Epithelial cell of prostate (primary cell): ENCODE measurements around the gene FAM171A2.

Experiments
- DNase-seq: peaks from one replicate; pipeline ENCODE4 v3.0.0-alpha.2; 2011; ENCODE audit warnings: low read depth, low spot score
- H3K27ac ChIP-seq: fragments of 450-650 bp; 2 replicates; pipeline ENCODE4 v1.5.1; 2017; ENCODE audit warnings: mild to moderate bottlenecking

FAM171A2 gene

GRCh38 chr17:44362459-44362948 lies 1.1 kb downstream of the FAM171A2 start:
- no peak overlapping the region for H3K27ac ChIP-seq

GRCh38 chr17:44361292-44362260 lies 2.1 kb downstream of the FAM171A2 start:
- no peak overlapping the region for H3K27ac ChIP-seq
- no peak for DNase-seq

More at GRCh38 chr17:44362459-44362948, 1.1 kb downstream of the FAM171A2 start:
- DNase-seq: no peak

DNA sequence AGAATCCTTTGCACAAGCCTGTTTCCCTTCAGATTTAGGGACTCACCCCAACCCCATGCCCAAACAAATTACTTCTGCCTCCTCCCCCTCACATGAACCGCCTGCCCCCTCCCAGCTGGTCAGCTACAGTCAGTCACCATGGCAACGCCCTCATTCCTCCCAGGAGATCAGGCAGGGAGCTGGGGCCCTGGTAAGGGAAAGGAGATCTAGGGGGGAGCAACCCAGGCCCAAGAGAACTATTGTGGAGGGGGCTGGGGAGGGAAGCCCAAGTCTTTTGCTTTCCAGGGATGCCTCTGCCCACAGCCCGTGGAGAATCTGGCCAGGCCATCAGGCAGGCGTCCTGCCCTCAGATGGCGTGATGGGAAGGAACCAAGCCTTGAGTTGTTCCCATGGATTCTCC lies 2.8 kb downstream of the FAM171A2 start:
- no peak overlapping the region for H3K27ac ChIP-seq
- DNase-seq: no peak

- H3K27ac ChIP-seq: no peak overlapping the region
- no peak for DNase-seq
Measured at GRCh38 chr17:44360144-44360533, 3.5 kb downstream of the FAM171A2 start.

- no peak for DNase-seq
- no peak overlapping the region for H3K27ac ChIP-seq
Measured at GRCh38 chr17:44359458-44360143, 4.1 kb downstream of the FAM171A2 start.

- no peak overlapping the region for H3K27ac ChIP-seq
- DNase-seq: no peak
Measured at GRCh38 chr17:44359006-44359405, 4.6 kb downstream of the FAM171A2 start.

DNA sequence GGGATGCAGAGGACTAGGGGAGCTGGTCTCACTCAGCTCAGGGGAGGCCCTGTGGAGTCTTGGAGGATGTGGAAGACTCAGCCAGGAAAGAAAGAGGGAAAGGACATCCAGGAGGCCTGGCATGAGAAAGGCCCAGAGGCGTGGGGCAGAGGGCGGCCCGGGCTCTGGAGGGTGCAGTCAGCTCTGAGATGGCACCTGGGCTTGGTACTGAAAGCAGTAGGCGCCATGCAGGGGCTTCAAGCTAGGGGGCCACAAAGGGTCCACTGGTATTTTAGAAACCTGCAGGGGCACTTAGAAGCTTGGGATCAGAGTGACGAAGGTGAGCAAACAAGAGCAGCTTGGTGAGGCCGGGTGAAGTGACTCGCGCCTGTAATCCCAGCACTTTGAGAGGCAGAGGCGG lies 5.6 kb downstream of the FAM171A2 start:
- no peak for DNase-seq
- no peak overlapping the region for H3K27ac ChIP-seq

- no peak overlapping the region for H3K27ac ChIP-seq
- DNase-seq: no peak
Measured at GRCh38 chr17:44356241-44356640, 7.4 kb downstream of the FAM171A2 start.

GRCh38 chr17:44355642-44356099 lies 8.0 kb downstream of the FAM171A2 start:
- no peak overlapping the region for H3K27ac ChIP-seq
- no peak for DNase-seq

DNA sequence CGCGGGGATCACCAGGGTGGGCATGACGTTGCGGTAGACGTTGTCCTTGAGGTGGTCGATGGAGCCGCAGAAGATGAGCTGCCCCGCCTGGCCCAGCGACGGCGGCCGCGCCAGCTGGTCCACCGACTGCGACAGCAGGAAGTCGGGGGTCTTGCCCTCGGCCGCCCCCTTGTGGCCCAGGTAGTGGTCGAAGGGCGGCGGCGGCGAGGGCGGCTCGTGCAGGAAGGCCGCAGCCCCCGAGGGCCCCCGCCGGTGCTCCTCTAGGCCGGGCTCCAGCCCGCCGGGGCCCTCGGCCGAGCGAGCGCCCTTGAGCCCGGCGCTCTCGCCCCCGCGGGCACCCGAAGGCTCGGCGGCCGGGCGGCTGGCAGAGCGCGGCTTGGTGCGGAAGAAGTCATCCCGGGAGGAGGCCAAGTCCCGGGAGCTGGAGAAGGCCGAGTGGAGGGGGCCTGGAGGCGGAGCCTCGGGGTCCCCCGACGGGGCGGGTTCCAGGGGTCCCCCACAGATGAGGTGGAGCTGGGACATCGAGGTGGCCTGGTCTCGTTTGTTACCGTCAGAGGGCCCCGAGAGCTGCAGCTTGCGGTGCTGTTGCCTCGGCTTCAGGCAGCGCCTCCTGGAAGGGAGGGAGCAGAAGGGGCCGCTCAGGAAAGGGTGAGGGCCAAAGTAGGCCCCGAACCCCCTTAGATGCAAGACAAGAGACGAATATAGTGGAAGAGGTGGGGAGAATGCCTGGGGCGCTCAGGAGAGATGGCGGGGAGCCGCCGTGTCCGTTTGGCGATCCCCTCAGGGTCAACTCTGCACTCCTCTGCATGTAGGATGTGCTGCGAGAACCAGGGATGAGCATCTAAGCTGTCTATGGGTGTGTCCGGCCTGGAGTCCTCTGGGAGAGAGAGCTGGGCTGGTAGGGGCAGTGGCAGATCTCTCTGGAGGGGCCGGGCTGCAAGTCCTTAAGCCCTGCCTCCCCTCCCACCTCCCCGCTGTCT lies 8.8 kb downstream of the FAM171A2 start:
- H3K27ac ChIP-seq: no peak overlapping the region
- no peak for DNase-seq

DNA sequence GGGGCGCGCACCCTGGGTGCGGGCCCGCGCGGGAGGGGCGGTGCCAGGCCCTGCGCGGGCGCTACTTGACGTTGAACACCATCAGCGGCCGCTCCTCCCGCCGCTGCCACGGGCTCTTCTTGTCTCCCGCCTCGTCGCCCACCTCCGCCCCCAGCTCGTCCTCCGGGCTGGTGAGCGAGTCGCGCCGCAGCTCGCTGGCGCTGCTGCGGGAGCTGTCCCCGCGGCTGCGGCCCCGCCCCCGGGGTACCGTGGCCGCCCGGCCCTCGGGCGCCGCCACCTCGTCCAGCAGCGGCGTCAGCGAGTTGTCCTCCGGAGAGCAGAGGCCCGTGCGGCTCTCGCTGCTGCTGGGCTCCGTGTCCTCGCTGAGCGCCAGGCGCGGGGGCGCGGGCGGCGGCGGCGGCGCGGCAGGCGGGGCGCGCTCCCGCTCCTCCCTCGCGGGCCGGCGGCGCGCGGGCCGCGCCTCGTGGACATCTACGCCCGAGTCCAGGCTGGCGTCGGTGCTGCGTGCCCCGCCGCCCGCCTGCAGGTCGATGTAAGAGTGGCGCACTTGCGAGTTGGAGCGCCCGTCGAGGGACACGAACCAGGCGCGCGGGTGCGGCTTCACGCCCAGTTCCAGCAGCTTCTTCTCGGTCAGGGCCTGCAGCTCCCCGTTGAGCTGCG lies 9.9 kb downstream of the FAM171A2 start:
- no peak overlapping the region for H3K27ac ChIP-seq
- DNase-seq: no peak

GRCh38 chr17:44352828-44353671 lies 10.6 kb downstream of the FAM171A2 start:
- H3K27ac ChIP-seq: no peak overlapping the region
- no peak for DNase-seq

DNA sequence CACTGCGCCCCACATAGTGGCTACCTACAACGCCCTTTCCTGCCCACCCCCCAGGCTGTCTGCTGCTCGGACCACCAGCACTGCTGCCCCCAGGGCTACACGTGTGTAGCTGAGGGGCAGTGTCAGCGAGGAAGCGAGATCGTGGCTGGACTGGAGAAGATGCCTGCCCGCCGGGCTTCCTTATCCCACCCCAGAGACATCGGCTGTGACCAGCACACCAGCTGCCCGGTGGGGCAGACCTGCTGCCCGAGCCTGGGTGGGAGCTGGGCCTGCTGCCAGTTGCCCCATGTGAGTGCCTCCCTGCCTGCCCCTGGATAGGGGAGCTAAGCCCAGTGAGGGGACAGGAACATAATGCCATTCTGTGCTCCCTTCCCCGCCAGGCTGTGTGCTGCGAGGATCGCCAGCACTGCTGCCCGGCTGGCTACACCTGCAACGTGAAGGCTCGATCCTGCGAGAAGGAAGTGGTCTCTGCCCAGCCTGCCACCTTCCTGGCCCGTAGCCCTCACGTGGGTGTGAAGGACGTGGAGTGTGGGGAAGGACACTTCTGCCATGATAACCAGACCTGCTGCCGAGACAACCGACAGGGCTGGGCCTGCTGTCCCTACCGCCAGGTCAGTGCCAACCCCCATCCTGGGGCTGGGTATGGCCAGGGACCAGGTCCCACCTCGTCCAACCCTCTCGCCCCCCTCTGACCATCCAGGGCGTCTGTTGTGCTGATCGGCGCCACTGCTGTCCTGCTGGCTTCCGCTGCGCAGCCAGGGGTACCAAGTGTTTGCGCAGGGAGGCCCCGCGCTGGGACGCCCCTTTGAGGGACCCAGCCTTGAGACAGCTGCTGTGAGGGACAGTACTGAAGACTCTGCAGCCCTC lies 11.5 kb downstream of the FAM171A2 start:
- H3K27ac ChIP-seq: no peak overlapping the region

GRCh38 chr17:44351464-44351863 lies 12.2 kb downstream of the FAM171A2 start:
- no peak for DNase-seq
- H3K27ac ChIP-seq: no peak overlapping the region

More for the DNA sequence above, 11.5 kb downstream of the FAM171A2 start:
- no peak for DNase-seq

DNA sequence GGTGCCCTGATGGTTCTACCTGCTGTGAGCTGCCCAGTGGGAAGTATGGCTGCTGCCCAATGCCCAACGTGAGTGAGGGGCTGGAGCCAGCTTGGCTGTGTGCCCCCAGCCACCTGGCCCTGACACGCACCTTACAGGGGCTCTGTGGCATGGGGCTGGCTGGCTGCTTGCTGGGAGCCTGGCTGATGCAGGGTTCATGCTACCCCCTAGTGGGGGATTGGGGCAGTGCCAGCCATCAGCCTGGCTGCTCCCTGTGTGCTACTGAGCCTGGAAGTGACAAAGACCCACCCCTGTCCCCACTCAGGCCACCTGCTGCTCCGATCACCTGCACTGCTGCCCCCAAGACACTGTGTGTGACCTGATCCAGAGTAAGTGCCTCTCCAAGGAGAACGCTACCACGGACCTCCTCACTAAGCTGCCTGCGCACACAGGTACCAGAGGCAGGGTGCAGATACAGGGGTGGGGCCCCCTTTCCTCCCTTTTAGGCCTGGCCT lies 12.9 kb downstream of the FAM171A2 start:
- no peak overlapping the region for H3K27ac ChIP-seq
- no peak for DNase-seq

- H3K27ac ChIP-seq: no peak overlapping the region
- no peak for DNase-seq
Measured at GRCh38 chr17:44349553-44350070, 14.0 kb downstream of the FAM171A2 start.

DNA sequence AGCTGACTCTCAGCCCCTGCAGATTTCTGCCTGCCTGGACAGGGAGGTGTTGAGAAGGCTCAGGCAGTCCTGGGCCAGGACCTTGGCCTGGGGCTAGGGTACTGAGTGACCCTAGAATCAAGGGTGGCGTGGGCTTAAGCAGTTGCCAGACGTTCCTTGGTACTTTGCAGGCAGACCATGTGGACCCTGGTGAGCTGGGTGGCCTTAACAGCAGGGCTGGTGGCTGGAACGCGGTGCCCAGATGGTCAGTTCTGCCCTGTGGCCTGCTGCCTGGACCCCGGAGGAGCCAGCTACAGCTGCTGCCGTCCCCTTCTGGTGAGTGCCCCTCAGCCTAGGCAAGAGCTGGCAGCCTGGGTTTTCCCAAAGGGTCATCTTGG lies 14.7 kb downstream of the FAM171A2 start:
- peak overlapping the region; percentile 92 for H3K27ac ChIP-seq
- no peak for DNase-seq
